ENCODE measurements around the gene HPS1.

GRCh38 chr10:98463976-98464754 is 17.4 kb upstream of the HPS1 start:
- TF ChIP-seq CTCF (IDR thresholded peaks at IDR 0.05) (no peak), EP300 (IDR thresholded peaks at IDR 0.05) (no peak), POLR2A (IDR thresholded peaks at IDR 0.05) (no peak)
